OCI-LY3 (cell line): ENCODE results near the gene NRGN.

Source experiments
- H2AFZ ChIP-seq: fragments of 200-600, 300-600 bp; shearing (Covaris generic); 2 replicates; pipeline ENCODE4 v1.6.0; 2014; ENCODE audit warnings: antibody characterized with exemption, low read depth, low read length
- H3K27ac ChIP-seq: fragments of 200-600, 300-600 bp; sonication (generic); 2 replicates; pipeline ENCODE4 v1.5.1; 2014; ENCODE audit warnings: mild to moderate bottlenecking, low read length, moderate library complexity, mixed read lengths
- H3K27me3 ChIP-seq: fragments of 200-600, 300-600 bp; sonication (generic); 2 replicates; pipeline ENCODE4 v1.6.1; 2014; ENCODE audit warnings: low read depth, low read length, mixed read lengths
- H3K36me3 ChIP-seq: fragments of 200-600, 300-600 bp; sonication (generic); replicated peaks from 2 replicates; pipeline ENCODE3; 2014; ENCODE audit warnings: low read depth, low read length, mixed read lengths
- H3K4me1 ChIP-seq: fragments of 300-600, 200-600 bp; sonication (generic); 2 replicates; pipeline ENCODE4 v1.6.1; 2014; ENCODE audit warnings: low read length, mixed read lengths
- H3K4me2 ChIP-seq: fragments of 200-600, 300-600 bp; sonication (generic); 2 replicates; pipeline ENCODE4 v1.6.1; 2014; ENCODE audit warnings: low read length, mixed read lengths
- H3K4me3 ChIP-seq: fragments of 300-600, 200-600 bp; sonication (generic); 2 replicates; pipeline ENCODE4 v1.5.1; 2014; ENCODE audit warnings: antibody characterized with exemption, mild to moderate bottlenecking, low read length, moderate library complexity
- H3K79me2 ChIP-seq: fragments of 300-600, 200-600 bp; shearing (Covaris generic); 2 replicates; pipeline ENCODE4 v1.6.1; 2014; ENCODE audit warnings: mild to moderate bottlenecking, low read length, mixed read lengths
- H3K9ac ChIP-seq: fragments of 300-600, 200-600 bp; shearing (Covaris generic); 2 replicates; pipeline ENCODE4 v1.6.0; 2014; ENCODE audit warnings: mild to moderate bottlenecking, low read length, moderate library complexity
- H3K9me3 ChIP-seq: fragments of 200-600, 300-600 bp; shearing (Covaris generic); 2 replicates; pipeline ENCODE4 v1.6.1; 2014; ENCODE audit warnings: low read length, mixed read lengths; ENCODE audit not compliant: insufficient read depth
- H4K20me1 ChIP-seq: fragments of 200-600, 300-600 bp; sonication (generic); 2 replicates; pipeline ENCODE4 v1.6.1; 2016; ENCODE audit warnings: low read length, mixed read lengths; ENCODE audit not compliant: insufficient read depth
- CTCF ChIP-seq: fragments of 200-600, 300-600 bp; sonication (generic); IDR thresholded peaks from 2 replicates; pipeline ENCODE4 v1.5.1; 2014; ENCODE audit warnings: antibody characterized with exemption, low read length, low read depth
- EZH2phosphoT487 ChIP-seq: fragments of 200-600 bp; shearing (Covaris generic); IDR thresholded peaks from 2 replicates; pipeline ENCODE4 v1.6.1; 2018; ENCODE audit warnings: antibody characterized with exemption, mixed run types, low read depth

The NRGN gene

GRCh38 chr11:124791626-124792341, 52.0 kb downstream of the NRGN start:
- H3K9me3 ChIP-seq: no peaks in the 10 kb centered on the region
- H3K79me2 ChIP-seq: peaks cover 79% of the 10 kb centered on the region
- no peak overlapping the region for H3K4me3 ChIP-seq
- no peaks in the 10 kb centered on the region for H3K27me3 ChIP-seq
- H3K4me2 ChIP-seq: no peak overlapping the region
- H3K4me1 ChIP-seq: peaks cover 4% of the 10 kb centered on the region
- peaks cover 23% of the 10 kb centered on the region for H4K20me1 ChIP-seq
- no peak overlapping the region for H3K9ac ChIP-seq
- no peak overlapping the region for H2AFZ ChIP-seq
- TF ChIP-seq CTCF: no peak
- no peak for TF ChIP-seq EZH2phosphoT487
- H3K27ac ChIP-seq: no peak overlapping the region
- H3K36me3 ChIP-seq: no peaks in the 10 kb centered on the region

GRCh38 chr11:124793466-124794278, 53.9 kb downstream of the NRGN start:
- Histone ChIP-seq H3K4me1 (peaks cover 16% of the 10 kb centered on the region), H3K9ac (no peak overlapping the region), H3K27me3 (no peaks in the 10 kb centered on the region), H4K20me1 (peaks cover 23% of the 10 kb centered on the region), H3K79me2 (peaks cover 84% of the 10 kb centered on the region), H3K4me3 (no peak overlapping the region), H3K9me3 (no peaks in the 10 kb centered on the region), H3K4me2 (no peak overlapping the region), H3K27ac (no peak overlapping the region), H2AFZ (no peak overlapping the region), H3K36me3 (no peaks in the 10 kb centered on the region)
- TF ChIP-seq EZH2phosphoT487: no peak
- TF ChIP-seq CTCF: peak; percentile 73

- no peaks in the 10 kb centered on the region for H3K9me3 ChIP-seq
- H2AFZ ChIP-seq: no peak overlapping the region
- H3K9ac ChIP-seq: no peak overlapping the region
- H3K4me3 ChIP-seq: no peak overlapping the region
- peaks cover 23% of the 10 kb centered on the region for H3K4me1 ChIP-seq
- H3K36me3 ChIP-seq: no peaks in the 10 kb centered on the region
- TF ChIP-seq EZH2phosphoT487 (no peak), CTCF (no peak)
- peaks cover 20% of the 10 kb centered on the region for H4K20me1 ChIP-seq
- peak overlapping the region; percentile 3; the same call in 1 of the 2 replicates for H3K4me2 ChIP-seq
- no peak overlapping the region for H3K27ac ChIP-seq
- no peaks in the 10 kb centered on the region for H3K27me3 ChIP-seq
- H3K79me2 ChIP-seq: peaks cover 76% of the 10 kb centered on the region
These were observed 56.6 kb downstream of the NRGN start for GRCh38 chr11:124796312-124796711.
